Naive thymus-derived CD4-positive, alpha-beta T cell (primary cell): ENCODE data around the gene P3H3. TPM values are rescaled to one million over a fixed set of nuclear protein-coding genes. Genes with fewer than 3 reads are reported as not detected.

Experiments
- ATAC-seq: fragments of 150-1000 bp; cut with Tn5 transposase; 2 replicates; pipeline ENCODE4 v1.10.0; 2021; ENCODE audit warnings: mild to moderate bottlenecking, moderate library complexity
- CTCF ChIA-PET: fragments of 350-600 bp; sonication (Branson Sonifier 250); formaldehyde crosslinking; loops from one replicate; lab custom pipeline; 2021; ENCODE audit warnings: antibody characterized with exemption; lab: Charles Lee
- POLR2A ChIA-PET: fragments of 350-600 bp; sonication (Branson Sonifier 250); formaldehyde crosslinking; loops from one replicate; lab custom pipeline; 2021; ENCODE audit warnings: antibody characterized with exemption, inconsistent platforms; lab: Charles Lee
- DNase-seq, 9 donors: peaks; one replicate each; pipeline versions ENCODE4 v3.0.0 to v3.0.0-alpha.2; 2020 to 2022; ENCODE audit warnings: mixed read lengths in 1 of 9
- H3K27ac ChIP-seq: one replicate; pipeline ENCODE4 v1.7.0; 2013; ENCODE audit warnings: mild to moderate bottlenecking, low read depth, low read length, moderate library complexity
- H3K27me3 ChIP-seq, 2 donors: one replicate each; pipeline ENCODE4 v1.7.0; 2013; ENCODE audit warnings: low read length in 2 of 2, mild to moderate bottlenecking in 2 of 2, moderate library complexity in 2 of 2; ENCODE audit not compliant: control insufficient read depth in 2 of 2, insufficient read depth in 2 of 2
- H3K36me3 ChIP-seq, 3 experiments: 1 replicate in 2 of 3; 2 replicates in 1 of 3; pipeline ENCODE4 v1.7.0; 2013; ENCODE audit warnings: low read length in 3 of 3, mild to moderate bottlenecking in 3 of 3, moderate library complexity in 1 of 3; ENCODE audit not compliant: insufficient read depth in 3 of 3, control insufficient read depth in 2 of 3
- H3K4me1 ChIP-seq, 2 donors: one replicate each; pipeline ENCODE4 v1.7.0; 2013; ENCODE audit warnings: low read length in 2 of 2, mild to moderate bottlenecking in 2 of 2, moderate library complexity in 1 of 2; ENCODE audit not compliant: control insufficient read depth in 2 of 2, insufficient read depth in 2 of 2
- H3K4me3 ChIP-seq: 2 replicates; pipeline ENCODE4 v1.7.0; 2013; ENCODE audit warnings: mild to moderate bottlenecking, low read length
- H3K9me3 ChIP-seq, 3 experiments: 1 replicate in 2 of 3; 2 replicates in 1 of 3; pipeline ENCODE4 v1.7.0; 2013; ENCODE audit warnings: low read length in 3 of 3; ENCODE audit not compliant: control insufficient read depth in 2 of 3
- H3K27ac Mint-ChIP-seq, 9 donors: one replicate each; pipeline ENCODE4 v1.8.0; 2020 to 2022; ENCODE audit warnings: mixed read lengths in 9 of 9, mild to moderate bottlenecking in 8 of 9, moderate library complexity in 5 of 9, inconsistent platforms in 2 of 9
- H3K27me3 Mint-ChIP-seq, 5 donors: one replicate each; pipeline ENCODE4 v1.8.0; 2021 to 2022; ENCODE audit warnings: mixed read lengths in 5 of 5, mild to moderate bottlenecking in 1 of 5
- H3K36me3 Mint-ChIP-seq, 5 donors: one replicate each; pipeline ENCODE4 v1.8.0; 2020 to 2022; ENCODE audit warnings: mixed read lengths in 5 of 5, mild to moderate bottlenecking in 3 of 5, inconsistent platforms in 1 of 5
- H3K4me1 Mint-ChIP-seq, 7 donors: one replicate each; pipeline ENCODE4 v1.8.0; 2020 to 2022; ENCODE audit warnings: mixed read lengths in 7 of 7, mild to moderate bottlenecking in 3 of 7, inconsistent platforms in 1 of 7
- H3K4me3 Mint-ChIP-seq, 10 donors: one replicate each; pipeline ENCODE4 v1.8.0; 2020 to 2022; ENCODE audit warnings: mild to moderate bottlenecking in 10 of 10, mixed read lengths in 10 of 10, moderate library complexity in 6 of 10, inconsistent platforms in 2 of 10
- H3K9me3 Mint-ChIP-seq, 11 donors: one replicate each; pipeline ENCODE4 v1.8.0; 2020 to 2022; ENCODE audit warnings: mixed read lengths in 11 of 11, mild to moderate bottlenecking in 4 of 11, inconsistent platforms in 1 of 11, moderate library complexity in 1 of 11
- intact Hi-C, 2 donors: fragments of 100-400 bp; cut with micrococcal nuclease; formaldehyde crosslinking; loops; one replicate each; pipeline ENCODE4 v1.15.1; 2023
- polyA plus RNA-seq, 2 donors: library from polyadenylated mRNA; unstranded; fragments of 300-500 nt; fragmentation: Illumina TruSeq; gene quantifications; one replicate each; pipeline ENCODE4 v1.2.3, GENCODE V29; 2021
- total RNA-seq, 6 experiments: library from RNA in 5 of 6; stranded (reverse) in 5 of 6; gene quantifications; 1 replicate in 5 of 6; 2 replicates in 1 of 6; pipeline ENCODE4 v1.2.3 and lab custom pipeline; 2021 to 2026

Gene P3H3
- total and polyA plus RNA-seq, 7 experiments from 2014 or later, result 1.5 to 18.2 (median 4.1) TPM

DNA sequence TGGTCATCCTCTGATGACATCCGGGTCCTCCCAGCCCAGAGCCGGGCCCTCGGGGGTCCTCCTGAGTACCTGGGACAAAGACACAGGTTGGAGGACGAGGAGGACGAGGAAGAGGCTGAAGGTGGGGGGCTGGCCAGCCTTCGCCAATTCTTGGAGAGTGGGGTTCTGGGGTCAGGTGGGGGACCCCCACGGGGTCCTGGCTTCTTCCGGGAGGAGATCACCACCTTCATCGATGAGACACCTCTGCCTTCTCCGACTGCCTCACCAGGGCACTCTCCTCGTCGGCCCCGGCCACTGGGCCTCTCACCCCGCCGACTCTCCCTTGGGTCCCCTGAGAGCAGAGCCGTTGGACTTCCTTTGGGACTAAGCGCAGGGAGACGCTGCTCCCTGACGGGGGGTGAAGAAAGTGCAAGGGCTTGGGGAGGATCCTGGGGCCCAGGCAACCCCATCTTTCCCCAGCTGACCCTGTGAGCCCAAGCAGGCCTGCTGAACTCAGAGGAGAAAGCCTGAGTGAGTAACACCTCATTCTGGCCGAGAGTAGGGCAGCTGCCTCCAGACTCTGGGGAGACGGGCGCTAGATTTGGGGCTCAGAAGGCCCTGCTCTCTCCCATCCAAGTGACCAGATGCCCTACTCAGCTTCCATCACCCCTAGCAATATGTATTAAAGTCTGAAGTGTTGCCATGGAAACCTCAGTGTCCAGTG lies 1.3 kb upstream of the P3H3 start:
- Mint-ChIP-seq H3K27ac (peak overlapping the region in 6 of 9 donors; percentile 10 to 81 (median 64)), H3K9me3 (peaks cover 0 to 2% (median 0%) of the 10 kb centered on the region in 11 donors), H3K4me3 (peak overlapping the region; percentile 63 to 98 (median 73)), H3K4me1 (peaks cover 19 to 36% (median 30%) of the 10 kb centered on the region in 7 donors), H3K36me3 (no peaks in the 10 kb centered on the region), H3K27me3 (peaks cover 9 to 70% (median 21%) of the 10 kb centered on the region in 5 donors)
- ATAC-seq, result no peak
- CTCF ChIA-PET, result interaction anchor here (2.0 to 6.6 kb wide), 4 partner anchors 9 to 93 kb away, joined by 7 to 94 read pairs (median 22); partner anchors contain the start of gene MLF2
- intact Hi-C loops, result loop anchor here (5.0 kb wide), 2 partner anchors 140 to 260 kb away; partner anchors contain the start of genes NOP2 (in 1 of the 2) and ZNF384 (in 1 of the 2)
- Histone ChIP-seq H3K27ac (no peak overlapping the region), H3K36me3 (no peaks in the 10 kb centered on the region), H3K4me1 (peaks cover 3 to 4% of the 10 kb centered on the region in 2 donors), H3K9me3 (no peaks in the 10 kb centered on the region), H3K4me3 (no peak overlapping the region), H3K27me3 (peaks cover 0 to 12% of the 10 kb centered on the region in 2 donors)
- no peak for DNase-seq
- POLR2A ChIA-PET, result interaction anchor here (1.4 to 13.2 kb wide), 5 partner anchors 12 to 74 kb away, joined by 3 to 91 read pairs (median 16); partner anchors contain the start of genes CD4, CDCA3, MLF2 and USP5

GRCh38 chr12:6827437-6827911 lies 733 bp upstream of the P3H3 start:
- Mint-ChIP-seq H3K4me3 (peak overlapping the region; percentile 63 to 98 (median 73)), H3K9me3 (peaks cover 0 to 2% (median 0%) of the 10 kb centered on the region in 11 donors), H3K36me3 (no peaks in the 10 kb centered on the region), H3K27ac (peak overlapping the region in 6 of 9 donors; percentile 10 to 81 (median 64)), H3K4me1 (peaks cover 19 to 32% (median 28%) of the 10 kb centered on the region in 7 donors), H3K27me3 (peaks cover 9 to 69% (median 21%) of the 10 kb centered on the region in 5 donors)
- Histone ChIP-seq H3K4me1 (peaks cover 0 to 4% of the 10 kb centered on the region in 2 donors), H3K27me3 (peaks cover 0 to 9% of the 10 kb centered on the region in 2 donors), H3K4me3 (no peak overlapping the region), H3K36me3 (no peaks in the 10 kb centered on the region), H3K9me3 (no peaks in the 10 kb centered on the region), H3K27ac (no peak overlapping the region)
- intact Hi-C loops, result loop anchor here (5.0 kb wide), 2 partner anchors 140 to 260 kb away; partner anchors contain the start of genes NOP2 (in 1 of the 2) and ZNF384 (in 1 of the 2)
- DNase-seq (peak in 5 of 9 donors; percentile 25 to 56 (median 34)), ATAC-seq (no peak)
- POLR2A ChIA-PET, result interaction anchor here (1.4 to 13.2 kb wide), 8 partner anchors 10 to 74 kb away, joined by 3 to 91 read pairs (median 5); partner anchors contain the start of genes CD4, CDCA3, MLF2 and USP5
- CTCF ChIA-PET, result interaction anchor here (1.9 to 5.7 kb wide), 2 partner anchors 8 to 38 kb away, joined by 8 to 27 read pairs; partner anchors contain the start of gene CD4

GRCh38 chr12:6828781-6829535 lies 751 bp downstream of the P3H3 start:
- peak overlapping the region; percentile 53 for H3K27ac ChIP-seq

DNA sequence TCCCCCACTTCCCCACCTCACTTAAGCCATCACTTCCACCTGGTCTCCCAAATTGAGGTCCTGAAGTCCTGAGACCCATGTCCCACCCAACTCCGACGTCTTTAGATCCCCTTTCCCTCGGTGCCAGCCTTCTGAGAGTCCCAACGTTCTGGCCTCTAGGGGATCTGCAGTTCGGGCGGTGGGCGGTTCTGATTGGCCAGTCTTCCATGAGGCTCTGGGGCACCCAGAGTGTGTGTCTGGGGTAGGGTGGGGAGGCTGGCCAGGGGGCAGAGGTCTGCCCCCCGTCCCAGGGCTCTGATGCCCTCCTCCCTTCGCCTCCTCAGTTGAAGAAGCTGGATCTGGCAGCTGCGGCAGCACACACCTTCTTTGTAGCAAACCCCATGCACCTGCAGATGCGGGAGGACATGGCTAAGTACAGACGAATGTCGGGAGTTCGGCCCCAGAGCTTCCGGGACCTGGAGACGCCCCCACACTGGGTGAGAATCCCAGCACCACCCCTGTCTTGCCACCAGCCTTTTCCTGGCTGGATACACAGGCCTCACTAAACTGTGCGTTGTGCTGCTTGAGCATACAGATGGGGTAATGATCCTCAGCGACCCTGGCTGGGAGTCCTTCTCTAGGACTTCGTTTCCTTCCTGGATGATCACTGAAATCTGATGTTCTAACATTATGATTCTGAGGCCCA lies 1.5 kb downstream of the P3H3 start:
- Histone ChIP-seq H3K4me3 (peak overlapping the region; percentile 77), H3K27me3 (peaks cover 0 to 9% of the 10 kb centered on the region in 2 donors), H3K36me3 (no peaks in the 10 kb centered on the region), H3K27ac (peak overlapping the region; percentile 53), H3K9me3 (no peaks in the 10 kb centered on the region), H3K4me1 (peaks cover 0 to 4% of the 10 kb centered on the region in 2 donors)
- peak overlapping the region in 8 of 9 donors; percentile 81 to 93 (median 86) for H3K27ac Mint-ChIP-seq
- H3K9me3 Mint-ChIP-seq, result peaks cover 0 to 2% (median 0%) of the 10 kb centered on the region in 11 donors
- peaks cover 19 to 32% (median 26%) of the 10 kb centered on the region in 7 donors for H3K4me1 Mint-ChIP-seq
- peaks cover 9 to 53% (median 16%) of the 10 kb centered on the region in 5 donors for H3K27me3 Mint-ChIP-seq
- intact Hi-C loops, result loop anchor here (2.0 to 5.0 kb wide), 4 partner anchors 43 to 262 kb away; partner anchors contain the start of genes ZNF384 (in 2 of the 2), NOP2 (in 1 of the 2) and SPSB2 (in 1 of the 2)
- ATAC-seq (no peak), DNase-seq (no peak)
- ChIA-PET POLR2A (interaction anchor here (0.6 to 13.2 kb wide), 18 partner anchors 11 to 202 kb away, joined by 3 to 91 read pairs (median 4); partner anchors contain the start of genes CD4, CDCA3, COPS7A and GNB3), CTCF (interaction anchor here (0.5 to 1.6 kb wide), 8 partner anchors 9 to 77 kb away, joined by 3 to 6 read pairs (median 4); partner anchors contain the start of genes MLF2, SPSB2 and USP5)
- H3K4me3 Mint-ChIP-seq, result peak overlapping the region; percentile 88 to 98 (median 92)
- H3K36me3 Mint-ChIP-seq, result peaks cover 0 to 4% (median 0%) of the 10 kb centered on the region in 5 donors

More at GRCh38 chr12:6828781-6829535, 751 bp downstream of the P3H3 start:
- Histone ChIP-seq H3K27me3 (peaks cover 0 to 9% of the 10 kb centered on the region in 2 donors), H3K4me3 (peak overlapping the region; percentile 77), H3K4me1 (peaks cover 0 to 4% of the 10 kb centered on the region in 2 donors), H3K36me3 (no peaks in the 10 kb centered on the region), H3K9me3 (no peaks in the 10 kb centered on the region)
- intact Hi-C loops, result loop anchor here (1.0 to 5.0 kb wide), 5 partner anchors 23 to 262 kb away; partner anchors contain the start of genes ZNF384 (in 2 of the 2), NOP2 (in 1 of the 2), SPSB2 (in 1 of the 2) and USP5 (in 1 of the 2)
- H3K9me3 Mint-ChIP-seq, result peaks cover 0 to 2% (median 0%) of the 10 kb centered on the region in 11 donors
- H3K27me3 Mint-ChIP-seq, result peaks cover 9 to 58% (median 16%) of the 10 kb centered on the region in 5 donors
- CTCF ChIA-PET, result interaction anchor here (0.7 to 1.9 kb wide), 11 partner anchors 10 to 274 kb away, joined by 3 to 8 read pairs (median 4); partner anchors contain the start of genes CD4, MLF2, SPSB2 and USP5
- ATAC-seq (peak; percentile 69), DNase-seq (peak; percentile 31 to 60 (median 55))
- H3K36me3 Mint-ChIP-seq, result peaks cover 0 to 4% (median 0%) of the 10 kb centered on the region in 5 donors
- POLR2A ChIA-PET, result interaction anchor here (0.5 to 13.2 kb wide), 24 partner anchors 8 to 202 kb away, joined by 3 to 91 read pairs (median 4); partner anchors contain the start of genes CD4, CDCA3, COPS7A and GNB3
- H3K4me1 Mint-ChIP-seq, result peaks cover 19 to 32% (median 27%) of the 10 kb centered on the region in 7 donors
- peak overlapping the region; percentile 88 to 98 (median 92) for H3K4me3 Mint-ChIP-seq
- H3K27ac Mint-ChIP-seq, result peak overlapping the region; percentile 77 to 93 (median 85)

GRCh38 chr12:6830286-6830890 lies 2.2 kb downstream of the P3H3 start:
- Mint-ChIP-seq H3K4me3 (peak overlapping the region; percentile 37 to 98 (median 80)), H3K9me3 (peaks cover 0 to 2% (median 0%) of the 10 kb centered on the region in 11 donors), H3K27ac (peak overlapping the region in 6 of 9 donors; percentile 17 to 86 (median 34)), H3K27me3 (peaks cover 3 to 47% (median 9%) of the 10 kb centered on the region in 5 donors), H3K4me1 (peaks cover 13 to 31% (median 23%) of the 10 kb centered on the region in 7 donors), H3K36me3 (peaks cover 0 to 4% (median 0%) of the 10 kb centered on the region in 5 donors)
- DNase-seq (no peak), ATAC-seq (no peak)
- ChIA-PET CTCF (interaction anchor here (0.5 to 1.6 kb wide), 7 partner anchors 8 to 267 kb away, joined by 3 to 5 read pairs (median 4); partner anchors contain the start of genes MLF2 and USP5), POLR2A (interaction anchor here (0.6 to 13.2 kb wide), 8 partner anchors 22 to 203 kb away, joined by 3 to 91 read pairs (median 11); partner anchors contain the start of genes CDCA3, COPS7A, MLF2 and USP5)
- Histone ChIP-seq H3K27me3 (peaks cover 0 to 4% of the 10 kb centered on the region in 2 donors), H3K4me3 (no peak overlapping the region), H3K9me3 (no peaks in the 10 kb centered on the region), H3K36me3 (no peaks in the 10 kb centered on the region), H3K27ac (no peak overlapping the region), H3K4me1 (peaks cover 0 to 4% of the 10 kb centered on the region in 2 donors)
- intact Hi-C loops, result no loop called here
